OCI-LY1 (cell line): ENCODE results near the gene RPS14.

Experiments
- H2AFZ ChIP-seq: fragments of 200-600 bp; sonication (generic), shearing (Covaris generic); 2 replicates; pipeline ENCODE4 v1.6.0; 2014; ENCODE audit warnings: antibody characterized with exemption, mild to moderate bottlenecking, low read length
- H3F3A ChIP-seq: fragments of 200-600 bp; sonication (generic), shearing (Covaris generic); 2 replicates; pipeline ENCODE4 v1.6.0; 2014; ENCODE audit warnings: mild to moderate bottlenecking, antibody characterized with exemption, low read length, moderate library complexity; ENCODE audit not compliant: insufficient read depth
- H3K27ac ChIP-seq: fragments of 200-600 bp; sonication (generic); 2 replicates; pipeline ENCODE4 v1.5.1; 2014; ENCODE audit warnings: low read length, mixed run types, mild to moderate bottlenecking, low read depth; ENCODE audit not compliant: poor library complexity, severe bottlenecking
- H3K27me3 ChIP-seq: fragments of 200-600 bp; sonication (generic); 2 replicates; pipeline ENCODE4 v1.6.0; 2014; ENCODE audit warnings: antibody characterized with exemption, mild to moderate bottlenecking, low read length, moderate library complexity; ENCODE audit not compliant: insufficient read depth
- H3K36me3 ChIP-seq: fragments of 200-600 bp; sonication (generic); 2 replicates; pipeline ENCODE4 v1.6.1; 2014; ENCODE audit warnings: mild to moderate bottlenecking, antibody characterized with exemption, low read length, moderate library complexity, mixed read lengths; ENCODE audit not compliant: insufficient read depth
- H3K4me1 ChIP-seq: fragments of 200-600 bp; sonication (generic); 2 replicates; pipeline ENCODE4 v1.5.1; 2014; ENCODE audit warnings: mild to moderate bottlenecking, low read length, moderate library complexity; ENCODE audit not compliant: insufficient read depth, severe bottlenecking
- H3K4me2 ChIP-seq: fragments of 200-600 bp; sonication (generic), shearing (Covaris generic); 2 replicates; pipeline ENCODE4 v1.6.1; 2014; ENCODE audit warnings: low read length
- H3K4me3 ChIP-seq: fragments of 200-600 bp; sonication (generic); 2 replicates; pipeline ENCODE4 v1.5.1; 2014; ENCODE audit warnings: low read length, low read depth, mild to moderate bottlenecking, mixed read lengths; ENCODE audit not compliant: poor library complexity, severe bottlenecking
- H3K79me2 ChIP-seq: fragments of 200-600 bp; shearing (Covaris generic); 2 replicates; pipeline ENCODE4 v1.6.1; 2016; ENCODE audit warnings: mixed run types, low read length, mixed read lengths; ENCODE audit not compliant: insufficient read depth
- H3K9ac ChIP-seq: fragments of 200-600 bp; sonication (generic), shearing (Covaris generic); 2 replicates; pipeline ENCODE4 v1.6.1; 2014; ENCODE audit warnings: mild to moderate bottlenecking, low read length, mixed read lengths
- H3K9me2 ChIP-seq: fragments of 200-600 bp; sonication (generic), shearing (Covaris generic); 2 replicates; pipeline ENCODE4 v1.6.1; 2014; ENCODE audit warnings: low read depth, mild to moderate bottlenecking, low read length, mixed read lengths
- H3K9me3 ChIP-seq: fragments of 200-600 bp; shearing (Covaris generic); 2 replicates; pipeline ENCODE4 v1.6.1; 2014; ENCODE audit warnings: low read length, mixed read lengths
- H4K20me1 ChIP-seq: fragments of 200-600 bp; sonication (generic), shearing (Covaris generic); 2 replicates; pipeline ENCODE4 v1.6.0; 2016; ENCODE audit warnings: mild to moderate bottlenecking, low read length; ENCODE audit not compliant: insufficient read depth
- CTCF ChIP-seq: fragments of 200-600 bp; sonication (generic), shearing (Covaris generic); IDR thresholded peaks from 2 replicates; pipeline ENCODE4 v1.5.1; 2017; ENCODE audit warnings: mild to moderate bottlenecking, antibody characterized with exemption, low read length, moderate library complexity, mixed read lengths
- EZH2 ChIP-seq: fragments of 200-600 bp; sonication (generic), shearing (Covaris generic); IDR thresholded peaks from 2 replicates; pipeline ENCODE4 v1.8.0; 2017; ENCODE audit warnings: borderline replicate concordance, mixed run types, mild to moderate bottlenecking, antibody characterized with exemption, low read length, moderate library complexity, mixed read lengths

Gene RPS14

GRCh38 chr5:150404941-150405816, 44.4 kb downstream of the RPS14 start:
- Histone ChIP-seq H2AFZ (no peak overlapping the region), H3K9me2 (no peaks in the 10 kb centered on the region), H3K27me3 (no peaks in the 10 kb centered on the region), H3F3A (peaks cover 6% of the 10 kb centered on the region), H4K20me1 (no peaks in the 10 kb centered on the region), H3K9ac (no peak overlapping the region), H3K36me3 (peaks cover 82% of the 10 kb centered on the region), H3K79me2 (no peaks in the 10 kb centered on the region), H3K9me3 (no peaks in the 10 kb centered on the region), H3K27ac (no peak overlapping the region), H3K4me2 (no peak overlapping the region), H3K4me1 (peaks cover 35% of the 10 kb centered on the region), H3K4me3 (no peak overlapping the region)
- TF ChIP-seq CTCF (no peak), EZH2 (no peak)

- Histone ChIP-seq H3F3A (no peaks in the 10 kb centered on the region), H3K27ac (no peak overlapping the region), H3K36me3 (peaks cover 88% of the 10 kb centered on the region), H3K27me3 (no peaks in the 10 kb centered on the region), H3K9me2 (no peaks in the 10 kb centered on the region), H3K4me3 (no peak overlapping the region), H3K4me1 (peaks cover 28% of the 10 kb centered on the region), H3K9ac (no peak overlapping the region), H2AFZ (no peak overlapping the region), H3K9me3 (no peaks in the 10 kb centered on the region), H3K79me2 (no peaks in the 10 kb centered on the region), H3K4me2 (no peak overlapping the region), H4K20me1 (no peaks in the 10 kb centered on the region)
- no peak for TF ChIP-seq CTCF
- no peak for TF ChIP-seq EZH2
Measured at GRCh38 chr5:150404535-150404934, 45.0 kb downstream of the RPS14 start.

GRCh38 chr5:150404121-150404520, 45.4 kb downstream of the RPS14 start:
- H2AFZ ChIP-seq = no peak overlapping the region
- peaks cover 26% of the 10 kb centered on the region for H3K4me1 ChIP-seq
- no peaks in the 10 kb centered on the region for H3K9me3 ChIP-seq
- no peak overlapping the region for H3K27ac ChIP-seq
- no peak overlapping the region for H3K4me3 ChIP-seq
- no peak overlapping the region for H3K9ac ChIP-seq
- H3K9me2 ChIP-seq = no peaks in the 10 kb centered on the region
- no peak overlapping the region for H3K4me2 ChIP-seq
- H3K27me3 ChIP-seq = no peaks in the 10 kb centered on the region
- H3K79me2 ChIP-seq = no peaks in the 10 kb centered on the region
- TF ChIP-seq EZH2 = no peak
- TF ChIP-seq CTCF = no peak
- H3K36me3 ChIP-seq = peaks cover 92% of the 10 kb centered on the region
- H4K20me1 ChIP-seq = no peaks in the 10 kb centered on the region
- H3F3A ChIP-seq = no peaks in the 10 kb centered on the region
